ENCODE measurements around the gene FCRLB. TPM values are rescaled to one million over a fixed set of nuclear protein-coding genes. Genes with fewer than 3 reads are reported as not detected.

The FCRLB gene
- total RNA-seq, 4 donors from 2014 or later, result 0.64 TPM; not detected in 3

- Histone ChIP-seq H3K27me3 (peaks cover 49% of the 10 kb centered on the region), H3K9me3 (no peaks in the 10 kb centered on the region), H3K4me3 (no peak overlapping the region), H3K27ac (no peak overlapping the region), H3K36me3 (no peaks in the 10 kb centered on the region), H3K4me1 (peaks cover 0 to 9% (median 0%) of the 10 kb centered on the region in 4 donors)
- WGBS, 2 donors (ENCODE audit: low coverage in 1 of 2), result 86 to 90% methylated on average over 2 to 3 of the region's 3 CpGs
- intact Hi-C loops (cut with DNase I; ENCODE audit: low total_unique reads) (loop anchor here (10.0 kb wide), 1 partner anchor 251 kb away; no protein-coding TSS in a partner anchor), in situ Hi-C loops (cut with MboI; ENCODE audit: low pct_ligation_motif_present in 1 of 4, low pct_unique_long_range_greater_than_20kb in 1 of 4, low sequenced_read_pairs in 3 of 4) (loop anchor here (10.0 to 25.0 kb wide), 5 partner anchors 99 to 674 kb away; partner anchors contain the start of genes FCGR3B (in 3 of the 4) and ARHGAP30 (in 1 of the 4))
- DNase-seq, result no peak
- no peak for TF ChIP-seq EP300 (IDR thresholded peaks at IDR 0.05; ENCODE audit: low read depth)
- TF ChIP-seq CTCF (IDR thresholded peaks at IDR 0.05), result no peak
- TF ChIP-seq POLR2AphosphoS5 (IDR thresholded peaks at IDR 0.05), result no peak
- no peak for TF ChIP-seq POLR2A (IDR thresholded peaks at IDR 0.05)
Measured at GRCh38 chr1:161735837-161736236, 14.5 kb downstream of the FCRLB start.

- Histone ChIP-seq H3K27me3 (peaks cover 42% of the 10 kb centered on the region), H3K9me3 (no peaks in the 10 kb centered on the region), H3K36me3 (no peaks in the 10 kb centered on the region), H3K4me1 (peaks cover 0 to 9% (median 0%) of the 10 kb centered on the region in 4 donors), H3K4me3 (no peak overlapping the region), H3K27ac (no peak overlapping the region)
- no peak for DNase-seq
- no peak for TF ChIP-seq POLR2A (IDR thresholded peaks at IDR 0.05)
- TF ChIP-seq EP300 (IDR thresholded peaks at IDR 0.05; ENCODE audit: low read depth), result no peak
- TF ChIP-seq POLR2AphosphoS5 (IDR thresholded peaks at IDR 0.05), result no peak
- no peak for TF ChIP-seq CTCF (IDR thresholded peaks at IDR 0.05)
- 59 to 100% methylated on average over 1 to 4 of the region's 4 CpGs for WGBS, 2 donors (ENCODE audit: low coverage in 1 of 2)
- intact Hi-C loops (cut with DNase I; ENCODE audit: low total_unique reads) (loop anchor here (10.0 kb wide), 1 partner anchor 252 kb away; no protein-coding TSS in a partner anchor), in situ Hi-C loops (cut with MboI; ENCODE audit: low pct_ligation_motif_present in 1 of 4, low pct_unique_long_range_greater_than_20kb in 1 of 4, low sequenced_read_pairs in 3 of 4) (loop anchor here (10.0 to 25.0 kb wide), 5 partner anchors 99 to 674 kb away; partner anchors contain the start of genes FCGR3B (in 3 of the 4) and ARHGAP30 (in 1 of the 4))
Measured at GRCh38 chr1:161736335-161736969, 15.1 kb downstream of the FCRLB start.

- H3K27ac ChIP-seq, result no peak overlapping the region
- peaks cover 37% of the 10 kb centered on the region for H3K27me3 ChIP-seq
- H3K4me3 ChIP-seq, result no peak overlapping the region
- TF ChIP-seq EP300 (IDR thresholded peaks at IDR 0.05; ENCODE audit: low read depth) (no peak), CTCF (IDR thresholded peaks at IDR 0.05) (no peak), POLR2AphosphoS5 (IDR thresholded peaks at IDR 0.05) (no peak), POLR2A (IDR thresholded peaks at IDR 0.05) (no peak)
- no peak for DNase-seq
- in situ Hi-C loops (cut with MboI; ENCODE audit: low pct_ligation_motif_present in 1 of 4, low pct_unique_long_range_greater_than_20kb in 1 of 4, low sequenced_read_pairs in 3 of 4), result loop anchor here (10.0 to 25.0 kb wide), 5 partner anchors 100 to 675 kb away; partner anchors contain the start of genes FCGR3B (in 3 of the 4) and ARHGAP30 (in 1 of the 4)
- no peaks in the 10 kb centered on the region for H3K9me3 ChIP-seq
- H3K4me1 ChIP-seq, result peaks cover 0 to 9% (median 0%) of the 10 kb centered on the region in 4 donors
- intact Hi-C loops (cut with DNase I; ENCODE audit: low total_unique reads), result loop anchor here (10.0 kb wide), 1 partner anchor 253 kb away; no protein-coding TSS in a partner anchor
- 29 to 73% methylated on average over 1 to 2 of the region's 2 CpGs for WGBS, 2 donors (ENCODE audit: low coverage in 1 of 2)
- no peaks in the 10 kb centered on the region for H3K36me3 ChIP-seq
Measured at GRCh38 chr1:161737625-161738024, 16.3 kb downstream of the FCRLB start.

- no peaks in the 10 kb centered on the region for H3K9me3 ChIP-seq
- peak; percentile 72 for DNase-seq
- no peak overlapping the region for H3K4me3 ChIP-seq
- H3K27me3 ChIP-seq, result peaks cover 33% of the 10 kb centered on the region
- H3K36me3 ChIP-seq, result no peaks in the 10 kb centered on the region
- intact Hi-C loops (cut with DNase I; ENCODE audit: low total_unique reads) (loop anchor here (10.0 kb wide), 1 partner anchor 254 kb away; no protein-coding TSS in a partner anchor), in situ Hi-C loops (cut with MboI; ENCODE audit: low pct_ligation_motif_present in 1 of 4, low pct_unique_long_range_greater_than_20kb in 1 of 4, low sequenced_read_pairs in 3 of 4) (loop anchor here (10.0 to 25.0 kb wide), 5 partner anchors 101 to 676 kb away; partner anchors contain the start of genes FCGR3B (in 3 of the 4) and ARHGAP30 (in 1 of the 4))
- H3K4me1 ChIP-seq, result peaks cover 0 to 9% (median 0%) of the 10 kb centered on the region in 4 donors
- no peak for TF ChIP-seq EP300 (IDR thresholded peaks at IDR 0.05; ENCODE audit: low read depth)
- TF ChIP-seq CTCF (IDR thresholded peaks at IDR 0.05), result peak in 3 of 5 experiments; percentile 4 to 21 (median 17)
- 54 to 89% methylated on average over 4 of the region's 4 CpGs for WGBS, 2 donors (ENCODE audit: low coverage in 1 of 2)
- peak overlapping the region; percentile 36 to 64 (median 56) for H3K27ac ChIP-seq
Measured at GRCh38 chr1:161738627-161739287, 17.4 kb downstream of the FCRLB start.

All from transverse colon (tissue), 4 donors.